SK-N-DZ (cell line): Measurements from ENCODE around the gene C19orf25.
"Not testable (repeated sequence)": the region's sequence is repeated elsewhere in the genome, so short reads cannot be mapped to it uniquely, and the experiment has no call there.

Experiments
- DNase-seq: peaks from one replicate; pipeline ENCODE4 v3.0.0-alpha.2; 2015; ENCODE audit warnings: low spot score

The C19orf25 gene

GRCh38 chr19:1481893-1482360 is 2.9 kb upstream of the C19orf25 start:
- no peak for DNase-seq

GRCh38 chr19:1481224-1481892 is 2.3 kb upstream of the C19orf25 start:
- DNase-seq, result no peak

GRCh38 chr19:1477056-1477455 is 2.0 kb downstream of the C19orf25 start:
- not testable (repeated sequence) for DNase-seq

GRCh38 chr19:1475751-1476437 is 3.1 kb downstream of the C19orf25 start:
- DNase-seq, result no peak

- no peak for DNase-seq
Observed at GRCh38 chr19:1474765-1475351, 4.2 kb downstream of the C19orf25 start.

- DNase-seq, result no peak
Observed at GRCh38 chr19:1474011-1474764, 4.8 kb downstream of the C19orf25 start.

- DNase-seq, result no peak
Observed at GRCh38 chr19:1473085-1473851, 5.7 kb downstream of the C19orf25 start.

- no peak for DNase-seq
Observed at GRCh38 chr19:1472231-1473084, 6.6 kb downstream of the C19orf25 start.

GRCh38 chr19:1471515-1472160 is 7.4 kb downstream of the C19orf25 start:
- DNase-seq, result no peak

GRCh38 chr19:1471010-1471514 is 8.0 kb downstream of the C19orf25 start:
- DNase-seq, result peak; percentile 70

- peak; percentile 57 for DNase-seq
Observed at GRCh38 chr19:1470305-1471009, 8.6 kb downstream of the C19orf25 start.

GRCh38 chr19:1470055-1470304 is 9.0 kb downstream of the C19orf25 start:
- DNase-seq, result no peak

GRCh38 chr19:1469255-1470054 is 9.6 kb downstream of the C19orf25 start:
- no peak for DNase-seq

- no peak for DNase-seq
Observed at GRCh38 chr19:1468821-1469254, 10.2 kb downstream of the C19orf25 start.

GRCh38 chr19:1468274-1468820 is 10.7 kb downstream of the C19orf25 start:
- no peak for DNase-seq

- no peak for DNase-seq
Observed at GRCh38 chr19:1467490-1468273, 11.3 kb downstream of the C19orf25 start.

- no peak for DNase-seq
Observed at GRCh38 chr19:1467215-1467489, 11.9 kb downstream of the C19orf25 start.
